SJCRH30 (cell line): ENCODE results near the gene CDYL2. TPM values are rescaled to one million over a fixed set of nuclear protein-coding genes. Genes with fewer than 3 reads are reported as not detected.
"Not testable (repeated sequence)": the region's sequence is repeated elsewhere in the genome, so short reads cannot be mapped to it uniquely, and the experiment has no call there.

Source experiments
- DNase-seq, 2 experiments: peaks; one replicate each; pipeline ENCODE4 v3.0.0-alpha.2; 2015 to 2020
- H3K27ac ChIP-seq: fragments of 250-450 bp; sonication (Bioruptor Pico); 2 replicates; pipeline ENCODE4 v1.5.1; 2020; ENCODE audit warnings: mild to moderate bottlenecking, moderate library complexity
- H3K27me3 ChIP-seq: fragments of 250-450 bp; sonication (Bioruptor Pico); 2 replicates; pipeline ENCODE4 v1.5.1; 2020; ENCODE audit warnings: mild to moderate bottlenecking, moderate library complexity
- H3K36me3 ChIP-seq: fragments of 250-450 bp; sonication (Bioruptor Pico); 2 replicates; pipeline ENCODE4 v1.5.1; 2020; ENCODE audit warnings: mild to moderate bottlenecking, moderate library complexity
- H3K4me1 ChIP-seq: fragments of 250-450 bp; sonication (Bioruptor Pico); 2 replicates; pipeline ENCODE4 v1.5.1; 2020; ENCODE audit warnings: mild to moderate bottlenecking, moderate library complexity
- H3K4me3 ChIP-seq: fragments of 250-450 bp; sonication (Bioruptor Pico); 2 replicates; pipeline ENCODE4 v1.5.1; 2020; ENCODE audit warnings: mild to moderate bottlenecking, moderate library complexity
- H3K9me3 ChIP-seq: fragments of 250-450 bp; sonication (Bioruptor Pico); replicated peaks from 2 replicates; pipeline ENCODE4 v1.5.1; 2020; ENCODE audit warnings: mild to moderate bottlenecking, moderate library complexity
- total RNA-seq: library from RNA; depleted of rRNA; stranded (reverse); fragments of >200 nt; shearing (Covaris generic); gene quantifications from 2 replicates; pipeline ENCODE4 v1.2.3, GENCODE V29; 2014

The CDYL2 gene
- total RNA-seq, 1 experiment from 2014 or later, result 0.14 TPM

DNA sequence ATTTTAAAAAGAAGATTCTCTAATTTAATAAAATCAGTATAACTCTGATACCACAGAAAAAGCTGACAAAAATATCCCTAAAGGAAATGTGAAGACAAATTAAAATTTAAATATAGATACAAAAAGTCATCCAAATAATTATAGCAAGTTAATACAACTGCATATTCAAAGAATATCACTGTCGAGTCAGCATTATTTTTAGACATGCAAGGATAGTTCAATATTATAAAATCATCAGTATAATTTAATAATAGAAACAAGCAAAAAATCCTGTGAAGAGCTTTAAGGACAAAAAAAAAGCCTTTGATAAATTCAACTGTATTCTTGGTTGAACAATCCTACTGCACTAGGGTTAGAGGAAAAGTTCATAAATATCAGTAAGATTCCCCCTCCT, 21.0 kb upstream of the CDYL2 start:
- DNase-seq, result no peak
- Histone ChIP-seq H3K9me3 (no peaks in the 10 kb centered on the region), H3K27me3 (no peaks in the 10 kb centered on the region), H3K36me3 (no peaks in the 10 kb centered on the region), H3K4me1 (no peaks in the 10 kb centered on the region), H3K4me3 (no peak overlapping the region), H3K27ac (no peak overlapping the region)

DNA sequence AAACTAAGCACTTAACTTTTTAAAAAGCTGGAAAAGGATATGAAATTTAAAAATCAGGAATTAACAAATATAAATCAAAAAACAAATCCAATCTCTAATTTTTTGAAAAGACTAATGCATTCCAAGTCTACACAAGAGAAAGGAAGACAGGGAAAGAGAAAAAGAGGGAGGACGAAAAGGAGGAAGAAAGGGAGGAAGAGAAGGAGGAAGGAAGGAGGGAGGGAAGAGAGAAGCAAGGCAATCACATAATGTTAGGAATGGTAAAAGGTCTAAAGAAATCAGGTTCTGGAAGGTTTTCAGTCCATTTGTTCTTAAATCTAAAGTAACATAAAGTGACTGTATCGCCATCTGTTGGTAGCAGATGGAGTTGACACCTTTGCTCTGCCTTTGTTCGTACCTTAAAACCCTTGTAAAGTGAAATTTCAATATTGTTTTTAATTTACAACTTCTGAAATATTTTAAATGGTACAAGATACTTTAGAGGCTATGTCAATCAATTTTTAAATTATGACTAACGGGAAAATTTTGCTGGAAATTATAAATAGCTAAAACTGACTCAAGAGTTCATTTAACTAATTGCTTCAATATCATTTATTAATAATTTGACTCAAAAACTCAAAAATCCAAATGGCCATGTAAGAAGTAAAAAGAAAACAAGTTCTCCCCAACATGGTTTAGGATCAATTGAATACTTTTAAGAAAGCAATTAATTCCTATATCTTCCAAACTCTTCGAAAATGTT, 20.4 kb upstream of the CDYL2 start:
- Histone ChIP-seq H3K36me3 (no peaks in the 10 kb centered on the region), H3K4me3 (no peak overlapping the region), H3K27ac (no peak overlapping the region), H3K9me3 (no peaks in the 10 kb centered on the region), H3K27me3 (no peaks in the 10 kb centered on the region), H3K4me1 (no peaks in the 10 kb centered on the region)
- peak; percentile 3 to 36 for DNase-seq

DNA sequence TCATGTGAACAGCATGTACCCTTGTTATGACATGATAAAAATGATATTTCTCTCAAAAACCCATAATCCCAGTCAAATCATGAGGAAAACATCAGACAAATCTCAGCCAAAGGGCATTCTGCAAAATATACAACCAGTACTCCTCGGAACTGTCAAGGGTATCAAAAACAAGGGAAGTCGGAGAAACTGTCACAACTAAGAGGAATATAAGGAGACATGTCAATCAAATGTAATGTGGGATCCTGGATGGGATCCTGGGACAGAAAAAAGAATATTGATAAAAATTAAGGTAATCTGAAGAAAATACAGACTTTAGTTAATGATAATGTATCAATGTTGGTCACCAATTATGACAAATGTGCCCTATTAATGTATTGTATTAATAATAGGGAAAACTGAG, 15.6 kb upstream of the CDYL2 start:
- H3K4me3 ChIP-seq, result no peak overlapping the region
- H3K36me3 ChIP-seq, result no peaks in the 10 kb centered on the region
- no peaks in the 10 kb centered on the region for H3K4me1 ChIP-seq
- no peaks in the 10 kb centered on the region for H3K9me3 ChIP-seq
- H3K27ac ChIP-seq, result no peak overlapping the region
- H3K27me3 ChIP-seq, result no peaks in the 10 kb centered on the region
- no peak for DNase-seq

GRCh38 chr16:80816356-80816755, 12.0 kb upstream of the CDYL2 start:
- H3K27me3 ChIP-seq, result no peaks in the 10 kb centered on the region
- no peaks in the 10 kb centered on the region for H3K4me1 ChIP-seq
- H3K9me3 ChIP-seq, result no peaks in the 10 kb centered on the region
- H3K27ac ChIP-seq, result no peak overlapping the region
- H3K4me3 ChIP-seq, result no peak overlapping the region
- H3K36me3 ChIP-seq, result no peaks in the 10 kb centered on the region
- no peak for DNase-seq

GRCh38 chr16:80815278-80815677, 10.9 kb upstream of the CDYL2 start:
- H3K4me1 ChIP-seq, H3K4me3 ChIP-seq, H3K27me3 ChIP-seq, H3K36me3 ChIP-seq, H3K27ac ChIP-seq, H3K9me3 ChIP-seq, DNase-seq: not testable (repeated sequence)

DNA sequence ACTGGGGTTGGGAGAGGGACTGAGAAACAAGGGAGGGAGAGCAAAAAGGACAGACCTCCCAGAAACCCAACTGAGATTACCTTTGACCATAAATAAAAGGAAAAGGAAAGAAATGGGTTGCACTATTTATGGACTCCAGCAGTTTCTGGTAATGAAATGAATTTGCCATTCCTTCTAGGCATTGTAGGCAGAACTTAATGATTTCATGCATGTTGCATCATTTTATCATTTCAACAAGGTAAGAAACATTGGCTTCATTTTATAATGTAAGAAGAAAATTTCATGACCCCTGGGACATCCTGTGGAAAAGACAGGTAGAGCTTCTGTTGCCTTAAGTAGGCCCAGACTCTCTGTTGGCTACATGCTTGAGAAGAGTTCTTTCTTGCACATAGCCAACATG, 8.2 kb upstream of the CDYL2 start:
- H3K4me1 ChIP-seq, result no peaks in the 10 kb centered on the region

GRCh38 chr16:80809366-80809765, 5.0 kb upstream of the CDYL2 start:
- Histone ChIP-seq H3K27me3 (no peaks in the 10 kb centered on the region), H3K36me3 (no peaks in the 10 kb centered on the region), H3K4me3 (no peak overlapping the region), H3K9me3 (no peaks in the 10 kb centered on the region), H3K27ac (no peak overlapping the region), H3K4me1 (no peaks in the 10 kb centered on the region)
- DNase-seq, result no peak

More for the DNA sequence above, 8.2 kb upstream of the CDYL2 start:
- Histone ChIP-seq H3K27ac (no peak overlapping the region), H3K27me3 (no peaks in the 10 kb centered on the region), H3K36me3 (no peaks in the 10 kb centered on the region), H3K9me3 (no peaks in the 10 kb centered on the region), H3K4me3 (no peak overlapping the region)
- no peak for DNase-seq

DNA sequence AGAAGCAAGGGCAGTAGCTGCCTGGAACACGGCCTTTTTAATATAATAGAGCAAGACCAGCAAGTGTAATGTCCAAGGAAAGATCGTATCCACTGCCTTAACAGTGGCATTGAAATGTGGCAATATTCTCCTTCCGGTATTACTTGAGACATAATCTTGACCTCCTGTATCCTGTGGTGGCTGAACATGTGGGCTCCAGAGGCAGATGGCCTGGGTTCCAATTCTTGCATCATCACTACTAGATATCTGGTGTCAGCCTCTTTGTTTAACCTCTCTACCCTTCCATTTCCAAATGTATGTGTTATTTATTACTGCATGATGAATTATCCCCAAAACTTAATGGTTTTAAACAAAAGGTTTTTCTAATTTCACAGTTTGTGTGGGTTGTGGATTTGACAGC, 3.5 kb upstream of the CDYL2 start:
- no peaks in the 10 kb centered on the region for H3K27me3 ChIP-seq
- no peak for DNase-seq
- no peak overlapping the region for H3K27ac ChIP-seq
- H3K36me3 ChIP-seq, result no peaks in the 10 kb centered on the region
- H3K4me1 ChIP-seq, result no peaks in the 10 kb centered on the region
- H3K9me3 ChIP-seq, result no peaks in the 10 kb centered on the region
- no peak overlapping the region for H3K4me3 ChIP-seq

DNA sequence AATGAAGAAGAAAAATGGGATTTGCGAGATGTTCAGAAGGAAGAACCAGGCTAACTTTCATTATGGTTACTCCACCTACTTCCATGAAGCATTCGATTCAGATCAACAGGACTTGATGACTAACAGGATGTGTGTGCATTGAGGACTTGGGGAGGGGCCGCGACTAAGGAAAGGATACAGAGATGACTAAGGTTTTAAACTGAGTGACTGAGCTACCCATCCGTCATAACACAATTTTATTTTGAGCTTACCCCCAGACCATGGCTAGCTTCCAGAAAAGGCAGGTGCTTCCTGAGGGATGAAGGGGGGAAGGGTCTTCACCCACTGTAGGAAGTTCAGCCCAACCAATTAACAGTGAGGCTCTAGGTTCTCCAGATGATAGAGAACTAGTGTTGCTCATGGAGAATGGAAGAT, 2.5 kb upstream of the CDYL2 start:
- DNase-seq, result no peak
- H3K27ac ChIP-seq, result no peak overlapping the region
- H3K27me3 ChIP-seq, result no peaks in the 10 kb centered on the region
- H3K9me3 ChIP-seq, result no peaks in the 10 kb centered on the region
- no peaks in the 10 kb centered on the region for H3K4me1 ChIP-seq
- H3K36me3 ChIP-seq, result no peaks in the 10 kb centered on the region
- no peak overlapping the region for H3K4me3 ChIP-seq

DNA sequence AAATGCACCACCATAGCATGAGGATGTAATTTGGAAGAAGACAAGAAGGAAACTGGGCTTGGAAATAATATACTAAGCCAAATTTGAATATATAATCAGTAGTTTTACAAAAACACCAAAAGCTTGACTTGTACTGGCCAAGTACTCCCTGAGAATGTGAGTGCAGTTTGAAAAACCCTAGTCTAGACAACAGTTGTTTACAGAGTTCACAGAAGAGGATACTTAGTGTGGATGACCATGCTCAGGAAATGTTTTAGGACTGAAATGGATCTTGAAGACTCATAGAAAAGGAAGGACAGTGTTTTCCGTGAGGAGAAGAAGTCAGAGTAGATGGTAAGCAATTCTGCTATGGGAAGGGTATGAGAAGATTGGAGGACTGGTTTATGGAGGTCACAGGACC, 1.9 kb upstream of the CDYL2 start:
- Histone ChIP-seq H3K4me3 (no peak overlapping the region), H3K9me3 (no peaks in the 10 kb centered on the region), H3K27me3 (no peaks in the 10 kb centered on the region), H3K4me1 (no peaks in the 10 kb centered on the region), H3K27ac (no peak overlapping the region), H3K36me3 (no peaks in the 10 kb centered on the region)
- no peak for DNase-seq

- Histone ChIP-seq H3K27ac (no peak overlapping the region), H3K36me3 (no peaks in the 10 kb centered on the region), H3K27me3 (no peaks in the 10 kb centered on the region), H3K4me3 (no peak overlapping the region), H3K9me3 (no peaks in the 10 kb centered on the region), H3K4me1 (no peaks in the 10 kb centered on the region)
- DNase-seq, result no peak
Measured at GRCh38 chr16:80804056-80804525, 307 bp downstream of the CDYL2 start.

GRCh38 chr16:80803339-80804055, 901 bp downstream of the CDYL2 start:
- no peaks in the 10 kb centered on the region for H3K9me3 ChIP-seq
- H3K4me1 ChIP-seq, result no peaks in the 10 kb centered on the region
- no peaks in the 10 kb centered on the region for H3K36me3 ChIP-seq
- DNase-seq, result no peak
- no peak overlapping the region for H3K27ac ChIP-seq
- H3K27me3 ChIP-seq, result no peaks in the 10 kb centered on the region
- H3K4me3 ChIP-seq, result no peak overlapping the region

GRCh38 chr16:80802902-80803301, 1.5 kb downstream of the CDYL2 start:
- H3K27ac ChIP-seq, result no peak overlapping the region
- no peaks in the 10 kb centered on the region for H3K4me1 ChIP-seq
- no peak for DNase-seq
- no peaks in the 10 kb centered on the region for H3K36me3 ChIP-seq
- no peak overlapping the region for H3K4me3 ChIP-seq
- H3K9me3 ChIP-seq, result no peaks in the 10 kb centered on the region
- no peaks in the 10 kb centered on the region for H3K27me3 ChIP-seq

GRCh38 chr16:80802138-80802537, 2.3 kb downstream of the CDYL2 start:
- no peaks in the 10 kb centered on the region for H3K9me3 ChIP-seq
- H3K27me3 ChIP-seq, result no peaks in the 10 kb centered on the region
- no peak overlapping the region for H3K4me3 ChIP-seq
- no peak overlapping the region for H3K27ac ChIP-seq
- no peak for DNase-seq
- H3K36me3 ChIP-seq, result no peaks in the 10 kb centered on the region
- H3K4me1 ChIP-seq, result no peaks in the 10 kb centered on the region

DNA sequence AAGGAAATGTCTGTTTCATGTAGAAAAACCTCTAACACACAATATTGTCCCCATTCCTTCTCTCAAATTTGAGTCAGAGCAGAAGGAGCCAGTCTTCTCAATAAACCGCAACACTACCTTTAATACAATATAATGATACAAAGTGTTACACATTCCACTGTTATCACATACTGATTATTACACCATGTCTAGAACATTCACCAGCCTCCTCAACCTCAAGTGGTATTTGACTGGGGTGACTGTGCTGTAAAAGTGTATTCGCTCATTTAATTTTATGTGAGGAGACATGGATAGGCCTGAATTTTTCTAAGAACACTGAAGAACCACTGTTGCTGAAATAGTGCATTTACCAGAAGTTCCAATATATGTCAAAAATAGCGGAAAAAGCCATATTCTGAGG, 10.3 kb downstream of the CDYL2 start:
- H3K9me3 ChIP-seq, result no peaks in the 10 kb centered on the region
- H3K4me3 ChIP-seq, result no peak overlapping the region
- DNase-seq, result no peak
- H3K27me3 ChIP-seq, result no peaks in the 10 kb centered on the region
- no peaks in the 10 kb centered on the region for H3K36me3 ChIP-seq
- no peaks in the 10 kb centered on the region for H3K4me1 ChIP-seq
- no peak overlapping the region for H3K27ac ChIP-seq

- no peak for DNase-seq
- H3K9me3 ChIP-seq, result no peaks in the 10 kb centered on the region
Measured at GRCh38 chr16:80792031-80792430, 12.4 kb downstream of the CDYL2 start.

More at GRCh38 chr16:80792031-80792430, 12.4 kb downstream of the CDYL2 start:
- H3K27me3 ChIP-seq, result no peaks in the 10 kb centered on the region
- no peaks in the 10 kb centered on the region for H3K36me3 ChIP-seq
- H3K4me3 ChIP-seq, result no peak overlapping the region
- H3K27ac ChIP-seq, result no peak overlapping the region
- no peaks in the 10 kb centered on the region for H3K4me1 ChIP-seq
